ENCODE data around the gene KSR2.
"Not testable (repeated sequence)": the region's sequence is repeated elsewhere in the genome, so short reads cannot be mapped to it uniquely, and the experiment has no call there.

Gene KSR2

GRCh38 chr12:117875744-117876435 lies 92.9 kb downstream of the KSR2 start:
- Histone ChIP-seq H3K4me1 (no peaks in the 10 kb centered on the region), H3K27ac (no peak overlapping the region), H3K9me3 (no peaks in the 10 kb centered on the region), H3K27me3 (peaks cover 0 to 24% of the 10 kb centered on the region in 2 donors), H3K4me3 (no peak overlapping the region), H3K36me3 (no peaks in the 10 kb centered on the region)
- no peak for TF ChIP-seq CTCF (IDR thresholded peaks at IDR 0.05)
- no peak for DNase-seq
- intact Hi-C loops (cut with DNase I; ENCODE audit: low total_unique reads), result loop anchor here (10.0 kb wide), 1 partner anchor 499 kb away; the partner anchor contains the start of genes SUDS3 and TAOK3

GRCh38 chr12:117874842-117875434 lies 93.9 kb downstream of the KSR2 start:
- TF ChIP-seq CTCF (IDR thresholded peaks at IDR 0.05), result peak; percentile 75 to 82
- H3K4me3 ChIP-seq, result no peak overlapping the region
- no peaks in the 10 kb centered on the region for H3K36me3 ChIP-seq
- H3K27ac ChIP-seq, result no peak overlapping the region
- intact Hi-C loops (cut with DNase I; ENCODE audit: low total_unique reads), result loop anchor here (10.0 kb wide), 1 partner anchor 500 kb away; the partner anchor contains the start of genes SUDS3 and TAOK3
- H3K9me3 ChIP-seq, result no peaks in the 10 kb centered on the region
- H3K27me3 ChIP-seq, result peaks cover 0 to 21% of the 10 kb centered on the region in 2 donors
- no peaks in the 10 kb centered on the region for H3K4me1 ChIP-seq
- peak; percentile 63 to 74 for DNase-seq

GRCh38 chr12:117874198-117874597 lies 94.6 kb downstream of the KSR2 start:
- H3K36me3 ChIP-seq, H3K4me1 ChIP-seq, H3K27ac ChIP-seq, H3K9me3 ChIP-seq, DNase-seq, H3K4me3 ChIP-seq: not testable (repeated sequence)
- H3K27me3 ChIP-seq, result peaks cover 0 to 21% of the 10 kb centered on the region in 2 donors
- intact Hi-C loops (cut with DNase I; ENCODE audit: low total_unique reads), result loop anchor here (10.0 kb wide), 1 partner anchor 501 kb away; the partner anchor contains the start of genes SUDS3 and TAOK3

- no peak for DNase-seq
- TF ChIP-seq CTCF (IDR thresholded peaks at IDR 0.05), result no peak
- no peak overlapping the region for H3K27ac ChIP-seq
- intact Hi-C loops (cut with DNase I; ENCODE audit: low total_unique reads), result loop anchor here (10.0 kb wide), 1 partner anchor 502 kb away; the partner anchor contains the start of genes SUDS3 and TAOK3
- no peak overlapping the region for H3K4me3 ChIP-seq
- peaks cover 0 to 14% of the 10 kb centered on the region in 2 donors for H3K27me3 ChIP-seq
- H3K36me3 ChIP-seq, result no peaks in the 10 kb centered on the region
- H3K9me3 ChIP-seq, result no peaks in the 10 kb centered on the region
- H3K4me1 ChIP-seq, result no peaks in the 10 kb centered on the region
These were observed 96.1 kb downstream of the KSR2 start for GRCh38 chr12:117872546-117873169.

- no peaks in the 10 kb centered on the region for H3K27me3 ChIP-seq
- TF ChIP-seq CTCF (IDR thresholded peaks at IDR 0.05), result no peak
- intact Hi-C loops (cut with DNase I; ENCODE audit: low total_unique reads), result no loop called here
- no peaks in the 10 kb centered on the region for H3K9me3 ChIP-seq
- no peak for DNase-seq
- no peaks in the 10 kb centered on the region for H3K36me3 ChIP-seq
- no peak overlapping the region for H3K4me3 ChIP-seq
- no peaks in the 10 kb centered on the region for H3K4me1 ChIP-seq
- no peak overlapping the region for H3K27ac ChIP-seq
These were observed 99.2 kb downstream of the KSR2 start for GRCh38 chr12:117869551-117869950.

GRCh38 chr12:117867348-117867747 lies 101.4 kb downstream of the KSR2 start:
- Histone ChIP-seq H3K4me3 (no peak overlapping the region), H3K4me1 (no peaks in the 10 kb centered on the region), H3K27me3 (peaks cover 0 to 6% of the 10 kb centered on the region in 2 donors), H3K36me3 (no peaks in the 10 kb centered on the region), H3K9me3 (no peaks in the 10 kb centered on the region), H3K27ac (no peak overlapping the region)
- no peak for TF ChIP-seq CTCF (IDR thresholded peaks at IDR 0.05)
- intact Hi-C loops (cut with DNase I; ENCODE audit: low total_unique reads), result no loop called here
- no peak for DNase-seq
